ENCODE measurements around the gene YTHDC1.
A peak's percentile ranks its signal among the peaks of the same experiment; 100 is the strongest.

YTHDC1 gene

DNA sequence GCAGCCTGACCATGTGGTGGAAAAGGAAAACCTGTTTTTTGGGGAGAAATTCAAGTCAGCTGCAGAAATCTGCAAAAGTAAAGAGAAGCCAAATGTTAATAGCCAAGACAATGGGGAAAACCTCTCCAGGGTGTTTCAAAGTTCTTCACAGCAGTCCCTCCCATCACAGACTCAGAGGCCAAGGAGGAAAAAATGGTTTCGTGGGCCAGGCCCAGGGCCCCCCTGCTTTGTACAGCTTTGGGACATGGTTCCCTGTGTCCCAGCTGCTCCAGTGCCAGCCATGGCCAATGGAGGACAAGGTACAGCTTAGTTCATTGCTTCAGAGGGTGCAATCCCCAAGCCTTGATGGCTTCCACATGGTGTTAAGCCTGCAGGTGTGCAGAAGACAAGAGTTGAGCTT, 15.2 kb upstream of the YTHDC1 start:
- no peak overlapping the region for H3K4me3 ChIP-seq (ENCODE audit: low read depth, low read length)
- in situ Hi-C loops (cut with HindIII; ENCODE audit: low pct_ligation_motif_present, low sequenced_read_pairs), result no loop called here
- TF ChIP-seq CTCF (IDR thresholded peaks at IDR 0.05; ENCODE audit: low read depth, low read length, missing control alignments), result no peak
- no peaks in the 10 kb centered on the region for H3K27me3 ChIP-seq (replicated peaks)
- H3K27ac ChIP-seq, result no peak overlapping the region
- H3K36me3 ChIP-seq (replicated peaks), result no peaks in the 10 kb centered on the region
- DNase-seq, result no peak

DNA sequence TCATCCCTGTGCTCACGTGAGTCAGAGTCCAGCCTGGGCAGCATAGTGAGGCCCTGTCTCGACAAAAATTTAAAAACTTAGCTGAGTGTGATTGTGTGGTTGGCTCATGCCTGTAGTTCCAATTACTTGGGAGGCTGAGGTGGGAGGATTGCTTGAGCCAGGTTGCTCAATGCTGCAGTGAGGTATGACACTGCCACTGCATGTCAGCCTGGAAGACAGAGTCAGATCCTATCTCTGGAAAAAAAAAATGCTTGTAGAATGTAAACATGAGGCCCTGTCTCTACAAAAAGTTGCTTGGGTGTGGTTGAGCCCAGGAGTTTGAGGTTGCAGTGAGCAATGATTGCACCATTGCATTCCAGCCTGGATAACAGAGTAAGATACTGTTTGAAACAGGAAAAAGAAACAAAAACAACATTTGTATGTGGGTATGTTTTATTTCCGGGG, 11.3 kb upstream of the YTHDC1 start:
- peak; percentile 22 for DNase-seq
- H3K27me3 ChIP-seq (replicated peaks), result no peaks in the 10 kb centered on the region
- no peak overlapping the region for H3K4me3 ChIP-seq (ENCODE audit: low read depth, low read length)
- in situ Hi-C loops (cut with HindIII; ENCODE audit: low pct_ligation_motif_present, low sequenced_read_pairs), result no loop called here
- no peaks in the 10 kb centered on the region for H3K36me3 ChIP-seq (replicated peaks)
- no peak for TF ChIP-seq CTCF (IDR thresholded peaks at IDR 0.05; ENCODE audit: low read depth, low read length, missing control alignments)
- H3K27ac ChIP-seq, result no peak overlapping the region

DNA sequence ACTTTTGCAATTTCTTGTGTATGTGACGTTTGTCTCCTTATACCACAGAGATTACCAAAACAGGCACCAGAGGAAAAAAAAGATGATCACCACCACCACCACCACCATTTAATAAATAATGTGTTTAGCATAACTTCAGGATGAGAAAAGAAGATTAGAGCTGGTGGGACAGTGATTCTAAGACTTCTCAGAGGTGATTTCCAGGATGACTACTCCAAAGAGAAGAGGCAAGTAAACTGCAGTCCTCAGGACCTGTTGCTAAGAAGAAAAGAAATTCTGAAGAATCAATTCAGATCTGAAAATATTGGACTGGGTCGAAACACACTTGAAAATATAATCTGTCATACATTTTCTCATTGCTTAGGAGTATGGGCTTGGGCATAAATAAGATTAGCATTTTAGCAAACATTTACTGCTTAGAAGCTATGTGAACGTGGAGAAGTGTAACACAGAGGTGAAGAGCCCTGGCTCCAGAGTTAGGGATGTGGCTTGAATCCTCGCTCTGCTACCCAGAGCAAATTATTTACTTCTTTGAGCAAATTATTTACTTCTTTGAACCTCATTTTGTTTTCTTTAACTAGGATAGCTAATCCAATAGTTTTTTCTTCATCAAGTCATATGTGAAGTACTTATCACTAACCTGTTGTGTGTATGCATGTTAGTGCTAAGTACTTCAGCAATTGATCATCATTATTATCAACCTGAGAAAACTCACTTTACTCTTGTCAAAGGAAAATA, 10.5 kb upstream of the YTHDC1 start:
- Histone ChIP-seq H3K4me3 (ENCODE audit: low read depth, low read length) (no peak overlapping the region), H3K27me3 (replicated peaks) (no peaks in the 10 kb centered on the region), H3K36me3 (replicated peaks) (no peaks in the 10 kb centered on the region), H3K27ac (no peak overlapping the region)
- in situ Hi-C loops (cut with HindIII; ENCODE audit: low pct_ligation_motif_present, low sequenced_read_pairs), result no loop called here
- TF ChIP-seq CTCF (IDR thresholded peaks at IDR 0.05; ENCODE audit: low read depth, low read length, missing control alignments), result no peak
- no peak for DNase-seq

DNA sequence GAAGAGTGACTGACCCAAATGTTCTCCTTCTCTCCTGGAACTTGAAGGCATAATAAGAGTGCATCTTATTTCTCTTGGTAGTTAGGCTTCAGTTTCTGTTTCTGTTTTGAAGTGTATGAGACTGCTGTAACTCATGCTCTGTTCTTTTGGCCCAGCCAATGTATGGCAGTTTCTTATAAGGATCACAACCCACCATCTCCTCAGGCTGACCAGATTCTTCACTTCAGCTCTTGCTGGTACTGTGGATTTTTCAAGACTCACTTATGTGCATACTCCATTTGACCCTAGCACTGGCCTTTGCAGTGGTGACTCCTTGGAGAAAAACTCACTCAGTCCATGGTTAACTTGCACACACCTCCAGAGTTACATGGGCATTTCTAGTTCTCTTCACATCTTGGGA, 9.6 kb upstream of the YTHDC1 start:
- no peak overlapping the region for H3K27ac ChIP-seq
- no peaks in the 10 kb centered on the region for H3K27me3 ChIP-seq (replicated peaks)
- in situ Hi-C loops (cut with HindIII; ENCODE audit: low pct_ligation_motif_present, low sequenced_read_pairs), result no loop called here
- no peak for TF ChIP-seq CTCF (IDR thresholded peaks at IDR 0.05; ENCODE audit: low read depth, low read length, missing control alignments)
- H3K36me3 ChIP-seq (replicated peaks), result no peaks in the 10 kb centered on the region
- no peak overlapping the region for H3K4me3 ChIP-seq (ENCODE audit: low read depth, low read length)
- no peak for DNase-seq

DNA sequence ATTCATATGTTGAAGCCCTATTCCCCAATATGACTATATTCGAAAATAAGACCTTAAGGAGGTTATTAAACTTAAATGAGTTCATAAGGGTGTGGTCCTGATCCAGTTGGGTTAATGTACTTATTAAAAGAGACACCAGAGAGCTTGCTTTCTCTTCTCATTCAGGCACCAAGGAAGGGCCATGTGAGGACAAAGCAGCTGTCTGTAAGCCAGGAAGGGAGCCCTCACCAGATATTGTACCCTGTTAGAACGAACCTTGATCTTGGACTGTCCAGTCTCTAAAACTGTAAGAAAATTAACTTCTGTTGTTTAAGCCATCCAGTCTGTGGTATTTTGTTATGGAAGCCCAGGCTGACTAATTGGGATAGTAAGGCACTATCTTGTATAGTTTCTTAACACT, 9.1 kb upstream of the YTHDC1 start:
- no peak for DNase-seq
- no peaks in the 10 kb centered on the region for H3K27me3 ChIP-seq (replicated peaks)
- H3K4me3 ChIP-seq (ENCODE audit: low read depth, low read length), result no peak overlapping the region
- no peaks in the 10 kb centered on the region for H3K36me3 ChIP-seq (replicated peaks)
- TF ChIP-seq CTCF (IDR thresholded peaks at IDR 0.05; ENCODE audit: low read depth, low read length, missing control alignments), result no peak
- in situ Hi-C loops (cut with HindIII; ENCODE audit: low pct_ligation_motif_present, low sequenced_read_pairs), result no loop called here
- H3K27ac ChIP-seq, result no peak overlapping the region

DNA sequence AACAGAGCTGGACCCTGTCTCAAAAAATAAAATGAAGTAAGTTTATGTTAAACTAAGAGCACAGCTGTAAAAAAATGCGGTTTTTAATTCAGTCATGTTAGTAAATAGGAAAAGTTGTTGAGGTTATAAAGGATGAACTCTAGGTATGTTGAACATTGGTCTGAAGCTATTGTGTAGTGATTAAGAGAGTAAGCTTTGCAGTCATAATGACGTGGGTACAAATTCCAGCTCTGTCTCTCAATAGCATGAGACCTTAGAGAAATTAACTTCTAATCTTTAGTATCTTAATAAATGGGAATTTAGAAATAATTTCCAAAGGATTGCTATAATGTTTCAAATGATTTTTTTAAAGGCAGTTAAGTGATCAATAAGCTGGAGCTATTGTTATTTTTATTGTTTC, 2.9 kb upstream of the YTHDC1 start:
- DNase-seq, result no peak
- in situ Hi-C loops (cut with HindIII; ENCODE audit: low pct_ligation_motif_present, low sequenced_read_pairs), result no loop called here

More for the DNA sequence above, 2.9 kb upstream of the YTHDC1 start:
- no peak for TF ChIP-seq CTCF (IDR thresholded peaks at IDR 0.05; ENCODE audit: low read depth, low read length, missing control alignments)
- Histone ChIP-seq H3K4me3 (ENCODE audit: low read depth, low read length) (no peak overlapping the region), H3K27ac (no peak overlapping the region), H3K27me3 (replicated peaks) (no peaks in the 10 kb centered on the region), H3K36me3 (replicated peaks) (no peaks in the 10 kb centered on the region)

All from brain microvascular endothelial cell (primary cell).